ENCODE results near the gene ARL15.

DNA sequence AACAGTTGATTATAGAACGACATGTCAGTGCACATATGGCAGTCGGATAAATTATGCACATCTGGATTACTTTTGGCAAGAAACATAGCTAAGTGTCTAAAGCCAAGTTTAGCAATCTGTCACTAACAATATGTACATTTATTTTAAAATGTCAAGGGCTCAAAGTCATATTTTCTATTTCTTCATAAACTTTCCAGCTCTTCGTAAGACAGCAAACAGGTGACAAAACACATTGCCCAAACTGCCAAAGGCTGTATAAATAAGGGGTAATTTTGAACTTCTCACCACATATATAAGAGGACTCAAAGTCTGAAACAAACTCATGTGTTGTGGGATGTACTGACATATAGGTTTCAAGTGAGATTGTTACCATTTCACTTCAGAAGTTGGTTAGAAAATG is 237.2 kb downstream of the ARL15 start:
- TF ChIP-seq POLR2A (IDR thresholded peaks at IDR 0.05; ENCODE audit: low read depth, low read length) (no peak), CEBPB (IDR thresholded peaks at IDR 0.05; ENCODE audit: low read depth, low read length) (no peak), RCOR1 (IDR thresholded peaks at IDR 0.05; ENCODE audit: insufficient replicate concordance, low read length) (no peak), NFE2L2 (IDR thresholded peaks at IDR 0.05; ENCODE audit: low read depth, low read length) (no peak), MAFK (IDR thresholded peaks at IDR 0.05; ENCODE audit: low read depth, low read length) (no peak), CHD1 (IDR thresholded peaks at IDR 0.05; ENCODE audit: low read depth, low read length) (no peak), RAD21 (IDR thresholded peaks at IDR 0.05; ENCODE audit: low read length) (no peak)
- TF ChIP-seq, protein P1, sequence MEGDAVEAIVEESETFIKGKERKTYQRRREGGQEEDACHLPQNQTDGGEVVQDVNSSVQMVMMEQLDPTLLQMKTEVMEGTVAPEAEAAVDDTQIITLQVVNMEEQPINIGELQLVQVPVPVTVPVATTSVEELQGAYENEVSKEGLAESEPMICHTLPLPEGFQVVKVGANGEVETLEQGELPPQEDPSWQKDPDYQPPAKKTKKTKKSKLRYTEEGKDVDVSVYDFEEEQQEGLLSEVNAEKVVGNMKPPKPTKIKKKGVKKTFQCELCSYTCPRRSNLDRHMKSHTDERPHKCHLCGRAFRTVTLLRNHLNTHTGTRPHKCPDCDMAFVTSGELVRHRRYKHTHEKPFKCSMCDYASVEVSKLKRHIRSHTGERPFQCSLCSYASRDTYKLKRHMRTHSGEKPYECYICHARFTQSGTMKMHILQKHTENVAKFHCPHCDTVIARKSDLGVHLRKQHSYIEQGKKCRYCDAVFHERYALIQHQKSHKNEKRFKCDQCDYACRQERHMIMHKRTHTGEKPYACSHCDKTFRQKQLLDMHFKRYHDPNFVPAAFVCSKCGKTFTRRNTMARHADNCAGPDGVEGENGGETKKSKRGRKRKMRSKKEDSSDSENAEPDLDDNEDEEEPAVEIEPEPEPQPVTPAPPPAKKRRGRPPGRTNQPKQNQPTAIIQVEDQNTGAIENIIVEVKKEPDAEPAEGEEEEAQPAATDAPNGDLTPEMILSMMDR (conservative IDR thresholded peaks at IDR 0.05; ENCODE audit: low read depth, low read length), result no peak
- TF ChIP-seq, protein P2, sequence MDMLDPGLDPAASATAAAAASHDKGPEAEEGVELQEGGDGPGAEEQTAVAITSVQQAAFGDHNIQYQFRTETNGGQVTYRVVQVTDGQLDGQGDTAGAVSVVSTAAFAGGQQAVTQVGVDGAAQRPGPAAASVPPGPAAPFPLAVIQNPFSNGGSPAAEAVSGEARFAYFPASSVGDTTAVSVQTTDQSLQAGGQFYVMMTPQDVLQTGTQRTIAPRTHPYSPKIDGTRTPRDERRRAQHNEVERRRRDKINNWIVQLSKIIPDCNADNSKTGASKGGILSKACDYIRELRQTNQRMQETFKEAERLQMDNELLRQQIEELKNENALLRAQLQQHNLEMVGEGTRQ (IDR thresholded peaks at IDR 0.05; ENCODE audit: low read depth, low read length), result no peak
- TF ChIP-seq, protein P3, sequence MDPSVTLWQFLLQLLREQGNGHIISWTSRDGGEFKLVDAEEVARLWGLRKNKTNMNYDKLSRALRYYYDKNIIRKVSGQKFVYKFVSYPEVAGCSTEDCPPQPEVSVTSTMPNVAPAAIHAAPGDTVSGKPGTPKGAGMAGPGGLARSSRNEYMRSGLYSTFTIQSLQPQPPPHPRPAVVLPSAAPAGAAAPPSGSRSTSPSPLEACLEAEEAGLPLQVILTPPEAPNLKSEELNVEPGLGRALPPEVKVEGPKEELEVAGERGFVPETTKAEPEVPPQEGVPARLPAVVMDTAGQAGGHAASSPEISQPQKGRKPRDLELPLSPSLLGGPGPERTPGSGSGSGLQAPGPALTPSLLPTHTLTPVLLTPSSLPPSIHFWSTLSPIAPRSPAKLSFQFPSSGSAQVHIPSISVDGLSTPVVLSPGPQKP (IDR thresholded peaks at IDR 0.05; ENCODE audit: borderline replicate concordance, low read depth, low read length), result no peak
